GM06990 (cell line): ENCODE measurements around the gene YJEFN3.

Source experiments
- DNase-seq: peaks from one replicate; pipeline ENCODE4 v3.0.0-alpha.2; 2011; ENCODE audit not compliant: insufficient read length; ENCODE audit errors: extremely low read depth
- H3K27me3 ChIP-seq: replicated peaks from 2 replicates; pipeline ENCODE4 v1.6.0; 2011; ENCODE audit warnings: low read length; ENCODE audit not compliant: control insufficient read depth, insufficient read depth
- H3K36me3 ChIP-seq: 2 replicates; pipeline ENCODE4 v1.5.1; 2011; ENCODE audit warnings: low read length; ENCODE audit not compliant: control insufficient read depth, insufficient read depth
- H3K4me3 ChIP-seq: replicated peaks from 2 replicates; pipeline ENCODE4 v1.5.1; 2011; ENCODE audit warnings: low read depth, mild to moderate bottlenecking, control low read depth, low read length
- TF ChIP-seq, protein P1 (sequence below): IDR thresholded peaks from 2 replicates; pipeline ENCODE4 v1.5.1; 2011; ENCODE audit warnings: low read length, control low read depth, mild to moderate bottlenecking, inconsistent platforms; ENCODE audit not compliant: insufficient read depth, poor library complexity, severe bottlenecking

Gene YJEFN3

DNA sequence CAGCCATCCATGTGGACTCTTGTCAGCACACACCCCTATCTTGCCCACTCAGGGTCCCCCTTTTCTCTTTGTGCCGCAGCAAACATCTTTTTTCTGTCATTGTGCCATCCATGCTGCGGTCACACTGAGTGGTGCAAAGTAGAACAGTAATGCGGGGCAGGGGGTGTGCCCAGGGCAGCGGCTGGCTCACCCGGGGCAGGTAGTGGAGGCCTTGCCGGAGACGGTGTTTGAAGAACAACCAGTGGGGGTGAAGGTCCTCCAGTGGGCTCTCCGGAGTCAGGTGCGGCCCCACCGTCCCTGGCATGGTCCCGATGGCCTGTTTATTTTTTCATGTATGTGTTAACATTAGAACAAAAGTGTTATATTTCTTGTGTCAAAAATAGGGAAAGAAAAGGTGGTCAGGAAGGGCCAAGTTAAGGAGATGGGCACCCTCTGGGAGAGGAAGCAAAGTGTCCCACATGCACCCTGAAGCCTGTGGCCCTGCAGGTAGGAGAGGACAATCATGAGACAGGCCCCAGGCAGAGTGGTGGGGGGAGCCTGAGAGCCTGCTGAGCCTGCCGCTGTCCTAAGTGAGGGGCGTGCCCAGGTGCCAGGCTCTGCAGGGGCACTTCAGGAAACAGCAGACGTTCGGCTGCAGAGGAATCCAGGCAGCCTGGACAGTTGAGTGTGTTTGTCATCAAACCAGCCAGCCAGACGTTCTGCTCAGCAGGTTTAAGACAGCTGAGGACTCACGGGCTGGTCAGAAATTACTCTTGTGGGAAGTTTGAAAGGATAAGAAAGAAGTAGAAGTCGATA lies 25.7 kb upstream of the YJEFN3 start:
- H3K27me3 ChIP-seq = no peaks in the 10 kb centered on the region
- DNase-seq = no peak
- TF ChIP-seq, protein P1, sequence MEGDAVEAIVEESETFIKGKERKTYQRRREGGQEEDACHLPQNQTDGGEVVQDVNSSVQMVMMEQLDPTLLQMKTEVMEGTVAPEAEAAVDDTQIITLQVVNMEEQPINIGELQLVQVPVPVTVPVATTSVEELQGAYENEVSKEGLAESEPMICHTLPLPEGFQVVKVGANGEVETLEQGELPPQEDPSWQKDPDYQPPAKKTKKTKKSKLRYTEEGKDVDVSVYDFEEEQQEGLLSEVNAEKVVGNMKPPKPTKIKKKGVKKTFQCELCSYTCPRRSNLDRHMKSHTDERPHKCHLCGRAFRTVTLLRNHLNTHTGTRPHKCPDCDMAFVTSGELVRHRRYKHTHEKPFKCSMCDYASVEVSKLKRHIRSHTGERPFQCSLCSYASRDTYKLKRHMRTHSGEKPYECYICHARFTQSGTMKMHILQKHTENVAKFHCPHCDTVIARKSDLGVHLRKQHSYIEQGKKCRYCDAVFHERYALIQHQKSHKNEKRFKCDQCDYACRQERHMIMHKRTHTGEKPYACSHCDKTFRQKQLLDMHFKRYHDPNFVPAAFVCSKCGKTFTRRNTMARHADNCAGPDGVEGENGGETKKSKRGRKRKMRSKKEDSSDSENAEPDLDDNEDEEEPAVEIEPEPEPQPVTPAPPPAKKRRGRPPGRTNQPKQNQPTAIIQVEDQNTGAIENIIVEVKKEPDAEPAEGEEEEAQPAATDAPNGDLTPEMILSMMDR = no peak

GRCh38 chr19:19504754-19505668 lies 23.7 kb upstream of the YJEFN3 start:
- H3K27me3 ChIP-seq = no peaks in the 10 kb centered on the region
- TF ChIP-seq, protein P1 = no peak
- DNase-seq = no peak
- H3K36me3 ChIP-seq = peaks cover 40% of the 10 kb centered on the region
- no peak overlapping the region for H3K4me3 ChIP-seq

More for the DNA sequence above, 25.7 kb upstream of the YJEFN3 start:
- peaks cover 56% of the 10 kb centered on the region for H3K36me3 ChIP-seq
- no peak overlapping the region for H3K4me3 ChIP-seq

- Histone ChIP-seq H3K4me3 (no peak overlapping the region), H3K27me3 (no peaks in the 10 kb centered on the region), H3K36me3 (peaks cover 34% of the 10 kb centered on the region)
- no peak for DNase-seq
- TF ChIP-seq, protein P1 = no peak
These were observed 22.9 kb upstream of the YJEFN3 start for GRCh38 chr19:19505669-19506326.

DNA sequence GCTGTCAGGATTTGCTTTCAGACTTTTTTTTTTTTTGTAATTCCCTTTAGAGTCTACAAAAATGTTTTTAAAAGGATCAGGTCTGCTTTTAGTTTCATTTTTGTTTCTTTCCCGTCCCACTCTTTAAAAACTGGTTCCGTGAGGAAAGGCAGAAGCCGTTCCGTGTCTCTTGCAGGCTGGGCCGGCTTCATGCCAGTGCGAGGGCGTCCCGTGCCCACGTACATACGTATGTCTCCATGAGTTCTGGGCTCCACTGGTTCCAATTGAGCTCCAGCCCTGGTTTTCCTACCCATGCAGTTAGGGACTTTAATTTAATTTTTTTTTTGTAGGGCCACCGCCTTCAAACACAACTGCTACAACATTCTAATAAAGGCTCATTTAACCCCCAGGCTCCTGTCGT lies 22.1 kb upstream of the YJEFN3 start:
- TF ChIP-seq, protein P1 = no peak
- no peak for DNase-seq
- no peaks in the 10 kb centered on the region for H3K27me3 ChIP-seq
- H3K4me3 ChIP-seq = no peak overlapping the region
- H3K36me3 ChIP-seq = peaks cover 30% of the 10 kb centered on the region

- no peak for DNase-seq
- TF ChIP-seq, protein P1 = no peak
- no peaks in the 10 kb centered on the region for H3K27me3 ChIP-seq
- H3K4me3 ChIP-seq = no peak overlapping the region
- peaks cover 26% of the 10 kb centered on the region for H3K36me3 ChIP-seq
These were observed 21.4 kb upstream of the YJEFN3 start for GRCh38 chr19:19507354-19507753.
